DOHH2 (cell line): Measurements from ENCODE around the gene YTHDC2.

Source experiments
- CTCF ChIP-seq: fragments of 200-600 bp; sonication (generic); IDR thresholded peaks from one replicate; pipeline ENCODE4 v1.5.1; 2014; ENCODE audit warnings: antibody characterized with exemption, mild to moderate bottlenecking, low read depth, low read length; ENCODE audit not compliant: poor library complexity, severe bottlenecking
- EZH2phosphoT487 ChIP-seq: fragments of 200-600 bp; sonication (generic); IDR thresholded peaks from 2 replicates; pipeline ENCODE4 v1.6.1; 2017; ENCODE audit warnings: borderline replicate concordance, mild to moderate bottlenecking, antibody characterized with exemption, low read length, moderate library complexity, mixed read lengths

- TF ChIP-seq CTCF (no peak), EZH2phosphoT487 (no peak)
These were observed 24.8 kb upstream of the YTHDC2 start for GRCh38 chr5:113488645-113489184.
